Right ventricle myocardium superior (tissue), 1 donor: Measurements from ENCODE around the gene DRD4. TPM values are rescaled to one million over a fixed set of nuclear protein-coding genes. Genes with fewer than 3 reads are reported as not detected.

Experiments
- ATAC-seq: fragments of 200-7000 bp; cut with Tn5 transposase; one replicate; pipeline ENCODE4 v1.9.1; 2020; ENCODE audit warnings: mild to moderate bottlenecking; ENCODE audit not compliant: poor library complexity
- DNase-seq: peaks from one replicate; pipeline ENCODE4 v3.0.0-alpha.2; 2020
- intact Hi-C: fragments of 100-400 bp; cut with DNase I; formaldehyde crosslinking; loops from one replicate; pipeline ENCODE4 v1.11.2; 2022
- long read RNA-seq: library from polyadenylated mRNA; unstranded; transcript quantifications from one replicate; pipeline ENCODE4 v2.0.0, GENCODE V29; 2021
- total RNA-seq: library from RNA; stranded (reverse); fragmentation: NEBNext Ultra II Directional; extraction: Animal tissue kit (Norgen Biotek cat#: 25700); gene quantifications from one replicate; pipeline ENCODE4 v1.2.1, GENCODE V29; 2021
- donor health status: DM: no; HTN: yes; CAD: no; lungs with severe emphysema.

Gene DRD4
- not detected for total RNA-seq
- long read RNA-seq = 0 reads

- peak; percentile 57 for ATAC-seq
- DNase-seq = no peak
- intact Hi-C loops = no loop called here
These were observed at the start of gene DRD4 for GRCh38 chr11:636511-637332. Gene DRD4 (plus strand): TSS chr11:637269. CDS start chr11:637305, 36 bp downstream.

DNA sequence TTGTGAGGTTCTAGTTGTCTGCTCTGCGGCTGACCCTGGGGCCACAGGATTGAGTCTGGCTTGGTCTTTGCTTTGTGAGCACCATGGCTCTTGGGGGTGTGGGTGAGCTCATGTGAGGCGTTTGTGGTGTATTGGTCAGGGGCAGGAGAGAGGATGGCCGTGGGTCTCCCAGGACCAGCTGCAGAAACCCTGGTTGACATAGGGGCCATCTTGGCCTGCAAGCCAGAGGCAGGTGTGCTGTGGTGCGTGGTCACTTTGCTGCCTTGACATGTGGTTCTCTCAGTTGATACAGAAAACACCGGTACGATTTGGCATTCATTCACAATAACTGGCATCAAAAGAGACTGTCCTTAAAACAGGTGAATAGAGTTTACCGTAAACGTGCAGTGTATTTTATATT is 49.5 kb upstream of the DRD4 start:
- ATAC-seq (no peak), DNase-seq (no peak)
- intact Hi-C loops = no loop called here

- DNase-seq (no peak), ATAC-seq (peak; percentile 22)
- intact Hi-C loops = no loop called here
These were observed 49.1 kb upstream of the DRD4 start for GRCh38 chr11:587978-588380.

GRCh38 chr11:589798-590197 is 47.3 kb upstream of the DRD4 start:
- intact Hi-C loops = no loop called here
- ATAC-seq = no peak
- no peak for DNase-seq

- intact Hi-C loops = no loop called here
- ATAC-seq (no peak), DNase-seq (no peak)
These were observed 46.1 kb upstream of the DRD4 start for GRCh38 chr11:590997-591396.

- intact Hi-C loops = no loop called here
- DNase-seq (no peak), ATAC-seq (no peak)
These were observed 44.6 kb upstream of the DRD4 start for GRCh38 chr11:592501-592900.

GRCh38 chr11:592918-593317 is 44.2 kb upstream of the DRD4 start:
- DNase-seq = no peak
- intact Hi-C loops = no loop called here
- no peak for ATAC-seq

GRCh38 chr11:593347-593746 is 43.7 kb upstream of the DRD4 start:
- DNase-seq (no peak), ATAC-seq (no peak)
- intact Hi-C loops = no loop called here

- DNase-seq (no peak), ATAC-seq (no peak)
- intact Hi-C loops = no loop called here
These were observed 41.7 kb upstream of the DRD4 start for GRCh38 chr11:595400-595799.

DNA sequence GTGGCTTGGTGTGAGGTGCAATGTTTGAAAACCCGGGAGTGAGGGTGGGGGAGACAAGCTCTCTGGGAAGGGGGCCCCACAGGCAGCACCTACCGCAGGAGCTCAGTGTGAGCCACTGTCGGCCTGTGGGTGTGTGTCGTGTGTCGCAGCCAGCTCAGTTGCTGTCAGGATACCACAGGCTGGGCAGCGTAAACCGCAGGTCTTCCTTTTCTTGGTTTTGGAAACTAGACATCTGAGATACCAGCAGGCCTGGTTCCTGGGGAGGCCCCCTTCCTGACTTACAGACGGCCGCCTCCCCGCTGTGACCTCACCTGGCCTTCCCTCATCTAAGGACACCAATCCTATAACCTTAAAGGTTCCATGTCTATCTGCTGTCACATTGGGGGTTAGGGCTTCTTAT is 40.7 kb upstream of the DRD4 start:
- intact Hi-C loops = no loop called here
- DNase-seq = no peak
- ATAC-seq = no peak

- no peak for DNase-seq
These were observed 39.8 kb upstream of the DRD4 start for GRCh38 chr11:597166-597725.

DNA sequence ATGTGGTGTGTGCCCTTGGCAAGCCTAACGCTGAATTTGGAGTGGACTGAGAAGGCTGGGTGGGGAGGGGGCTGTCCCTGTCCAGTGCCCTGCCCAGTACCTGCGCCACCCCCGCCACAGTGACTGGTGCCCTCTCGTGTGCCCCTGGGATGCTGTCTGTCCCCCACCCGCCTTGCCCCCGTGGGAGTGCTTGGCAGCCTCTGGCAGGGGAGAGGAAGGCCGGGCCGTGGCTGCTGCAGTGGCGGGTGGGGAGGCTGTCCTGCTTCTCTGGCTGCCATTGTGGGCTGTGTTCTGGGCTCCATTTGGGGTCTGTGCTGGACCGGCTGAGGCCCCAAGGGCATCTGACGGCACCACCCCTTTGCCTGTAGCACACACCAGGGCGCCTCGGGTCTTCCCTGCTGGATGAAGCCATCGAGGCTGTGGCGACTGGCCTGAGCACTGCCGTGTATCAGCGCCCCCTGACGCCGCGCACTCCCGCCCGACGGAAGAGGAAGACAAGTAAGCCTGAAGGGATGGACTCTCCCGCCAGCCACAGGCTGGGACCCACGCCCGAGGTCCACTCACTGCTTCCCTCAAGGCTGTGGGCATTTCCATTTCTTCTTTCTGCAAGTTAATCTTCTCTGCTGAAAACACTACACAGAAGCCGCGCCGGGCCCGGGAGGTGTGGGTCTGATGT is 38.9 kb upstream of the DRD4 start:
- intact Hi-C loops = no loop called here
- ATAC-seq (no peak), DNase-seq (no peak)

More at GRCh38 chr11:597166-597725, 39.8 kb upstream of the DRD4 start:
- intact Hi-C loops = no loop called here
- ATAC-seq = no peak

DNA sequence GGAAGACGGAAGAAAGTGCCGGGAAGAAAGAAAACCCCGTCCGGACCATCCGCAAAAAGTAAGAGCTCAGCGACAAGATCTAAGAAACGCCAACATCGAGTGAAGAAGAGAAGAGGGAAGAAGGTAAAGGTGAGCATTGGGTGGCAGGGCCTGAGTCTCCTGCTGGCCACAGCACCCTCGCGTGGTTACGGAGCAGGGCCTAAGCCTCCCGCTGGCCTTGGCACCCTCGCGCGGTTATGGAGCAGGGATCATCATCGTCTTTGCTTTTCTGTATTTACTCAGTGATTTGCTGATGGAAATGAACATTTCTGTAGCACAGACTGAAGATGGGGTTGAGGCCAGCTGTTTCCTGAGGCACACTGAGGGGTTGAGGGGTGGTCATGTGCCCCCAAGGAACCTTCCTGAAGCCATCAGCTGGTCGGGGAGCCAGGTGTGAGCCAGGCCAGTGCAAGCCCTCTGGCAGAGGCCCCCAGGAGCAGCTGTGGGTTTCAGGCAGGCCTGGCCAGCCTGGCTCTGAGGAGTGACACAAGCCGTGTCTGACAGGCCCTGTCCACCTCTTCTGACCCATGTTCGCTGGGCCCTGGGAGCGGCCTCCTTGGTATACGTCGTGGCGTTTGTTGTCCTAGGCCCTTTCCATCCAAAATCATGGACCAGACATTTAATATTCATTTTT is 35.4 kb upstream of the DRD4 start:
- intact Hi-C loops = no loop called here
- DNase-seq = no peak
- ATAC-seq = no peak

GRCh38 chr11:603154-603553 is 33.9 kb upstream of the DRD4 start:
- no peak for DNase-seq
- intact Hi-C loops = no loop called here
- ATAC-seq = no peak

GRCh38 chr11:605286-606129 is 31.6 kb upstream of the DRD4 start:
- intact Hi-C loops = no loop called here
- DNase-seq = no peak
- ATAC-seq = peak; percentile 9

DNA sequence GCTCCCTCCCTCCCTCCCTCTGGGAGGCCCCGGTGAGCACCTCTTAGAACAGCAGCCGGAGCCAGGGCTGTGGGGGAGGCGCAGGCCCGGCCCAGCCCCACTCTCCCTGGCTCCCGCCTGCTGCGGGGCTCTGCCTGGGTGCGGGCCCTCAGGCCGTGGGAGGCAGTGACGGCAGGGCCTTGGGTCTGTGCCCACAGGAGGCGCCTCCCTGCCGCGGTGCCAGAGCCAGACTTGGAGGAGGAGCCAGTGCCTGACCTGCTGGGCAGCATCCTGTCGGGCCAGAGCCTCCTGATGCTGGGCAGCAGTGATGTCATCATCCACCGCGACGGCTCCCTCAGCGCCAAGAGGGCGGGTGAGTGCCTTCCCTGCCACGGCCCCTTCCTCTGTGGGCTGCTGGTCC is 30.8 kb upstream of the DRD4 start:
- peak; percentile 89 for ATAC-seq
- intact Hi-C loops = no loop called here

DNA sequence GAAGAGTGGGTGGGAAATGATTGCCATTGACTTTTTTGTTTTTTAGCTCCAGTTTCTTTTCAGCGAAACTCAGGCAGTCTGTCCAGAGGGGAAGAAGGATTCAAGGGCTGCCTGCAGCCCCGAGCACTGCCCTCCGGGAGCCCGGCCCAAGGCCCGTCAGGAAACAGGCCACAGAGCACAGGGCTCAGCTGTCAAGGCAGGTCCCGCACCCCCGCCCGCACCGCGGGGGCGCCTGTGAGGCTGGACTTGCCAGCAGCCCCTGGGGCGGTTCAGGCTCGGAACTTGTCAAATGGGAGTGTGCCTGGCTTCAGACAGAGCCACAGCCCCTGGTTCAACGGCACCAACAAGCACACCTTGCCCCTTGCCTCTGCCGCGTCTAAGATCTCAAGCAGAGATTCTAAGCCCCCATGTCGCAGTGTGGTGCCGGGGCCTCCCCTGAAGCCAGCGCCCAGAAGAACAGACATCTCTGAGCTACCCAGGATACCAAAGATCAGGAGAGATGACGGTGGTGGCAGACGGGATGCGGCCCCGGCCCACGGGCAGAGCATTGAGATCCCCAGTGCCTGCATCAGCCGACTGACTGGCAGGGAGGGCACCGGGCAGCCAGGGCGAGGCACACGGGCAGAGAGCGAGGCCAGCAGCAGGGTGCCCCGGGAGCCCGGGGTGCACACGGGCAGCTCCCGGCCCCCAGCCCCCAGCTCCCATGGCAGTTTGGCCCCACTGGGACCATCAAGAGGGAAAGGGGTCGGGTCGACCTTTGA is 29.9 kb upstream of the DRD4 start:
- no peak for DNase-seq
- intact Hi-C loops = no loop called here
- ATAC-seq = no peak

More for the DNA sequence above, 30.8 kb upstream of the DRD4 start:
- DNase-seq = peak; percentile 81
